Fibroblast of skin of right quadriceps (primary cell): Measurements from ENCODE around the gene ARPC2.
"Not testable (repeated sequence)": the region's sequence is repeated elsewhere in the genome, so short reads cannot be mapped to it uniquely, and the experiment has no call there.

Experiments
- DNase-seq: peaks from one replicate; pipeline ENCODE4 v3.0.0-alpha.2; 2013

ARPC2 gene

DNA sequence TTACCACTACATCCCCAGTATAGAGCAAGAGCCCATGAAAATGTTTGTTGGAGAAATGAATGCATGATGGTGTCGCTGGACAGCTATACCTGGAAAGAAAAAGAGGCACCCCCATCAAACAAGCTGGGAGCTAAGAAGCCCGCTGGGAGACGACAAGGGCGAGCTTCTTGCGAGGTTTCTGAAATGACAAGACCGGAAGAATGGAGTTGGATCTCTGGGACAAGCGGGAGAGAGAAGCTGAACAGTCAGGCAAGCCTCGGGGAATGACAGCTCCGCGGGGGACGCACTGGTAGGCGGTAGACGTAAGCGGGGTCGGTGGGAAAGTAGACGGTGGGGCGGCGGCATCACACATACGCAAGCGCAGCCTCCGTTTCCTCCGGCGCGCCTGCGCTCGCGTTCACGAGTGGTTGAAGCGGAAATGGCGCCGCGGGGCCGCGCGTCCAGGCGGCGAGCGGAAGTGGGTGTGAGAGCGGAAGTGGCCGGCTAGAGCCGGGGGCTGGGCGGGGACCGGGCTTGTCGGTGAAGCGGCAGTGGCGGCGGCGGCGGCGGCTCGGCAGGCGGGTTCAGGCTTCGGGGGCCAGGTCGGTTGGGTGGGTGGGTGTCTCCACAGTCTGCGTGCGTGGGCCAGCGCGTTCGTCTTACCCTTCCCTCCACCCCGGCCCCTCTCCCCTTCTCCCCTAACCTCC lies at the start of gene ARPC2:
Gene ARPC2, plus strand, starts transcription at position 516 of the 686 bp plus-strand sequence. CDS start 282 bp downstream, outside the sequence.
- DNase-seq: peak; percentile 94

- DNase-seq: no peak
Observed at GRCh38 chr2:218168016-218168415, 49.0 kb upstream of the ARPC2 start.

DNA sequence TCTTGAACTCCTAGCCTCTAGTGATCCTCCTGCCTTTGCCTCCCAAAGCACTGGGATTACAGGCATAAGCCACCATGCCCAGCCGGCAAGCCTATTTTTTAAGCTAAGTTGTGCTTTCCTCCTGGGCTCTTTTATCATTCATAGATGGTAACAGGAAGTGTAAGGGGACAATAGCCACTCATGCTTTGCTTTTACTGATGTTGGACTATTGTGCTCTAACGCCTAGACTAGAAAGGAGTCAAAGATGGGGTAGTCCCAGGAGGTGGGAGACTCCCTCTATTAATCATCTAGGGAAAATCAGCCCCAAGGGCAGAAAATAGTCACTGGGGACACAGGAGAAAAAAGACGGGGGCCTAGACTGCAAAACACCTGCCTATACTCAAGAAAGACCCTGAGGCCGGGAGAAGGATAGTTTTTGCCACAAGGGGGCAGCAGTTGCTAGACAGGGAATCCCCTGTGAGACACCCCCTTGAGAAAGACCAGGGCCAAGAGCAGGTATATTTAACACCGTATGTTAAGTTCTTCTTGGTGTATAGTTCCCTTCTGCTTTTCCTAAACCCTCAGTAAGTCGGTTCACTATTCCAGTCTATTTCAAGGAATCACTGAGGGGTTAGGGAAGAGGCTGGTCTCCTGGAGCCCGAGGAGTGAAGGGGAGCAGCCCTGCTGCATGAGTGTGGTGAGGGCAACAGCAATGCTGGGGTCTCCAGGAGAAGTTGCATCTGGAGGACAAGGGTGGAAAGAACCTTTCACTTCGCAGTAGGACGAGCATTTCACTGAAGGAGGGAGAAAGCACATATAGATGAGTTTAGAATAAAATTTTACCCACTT lies 48.1 kb upstream of the ARPC2 start:
- peak; percentile 24 for DNase-seq

GRCh38 chr2:218169757-218170546 lies 47.0 kb upstream of the ARPC2 start:
- no peak for DNase-seq

- not testable (repeated sequence) for DNase-seq
Observed at GRCh38 chr2:218171744-218172143, 45.2 kb upstream of the ARPC2 start.

DNA sequence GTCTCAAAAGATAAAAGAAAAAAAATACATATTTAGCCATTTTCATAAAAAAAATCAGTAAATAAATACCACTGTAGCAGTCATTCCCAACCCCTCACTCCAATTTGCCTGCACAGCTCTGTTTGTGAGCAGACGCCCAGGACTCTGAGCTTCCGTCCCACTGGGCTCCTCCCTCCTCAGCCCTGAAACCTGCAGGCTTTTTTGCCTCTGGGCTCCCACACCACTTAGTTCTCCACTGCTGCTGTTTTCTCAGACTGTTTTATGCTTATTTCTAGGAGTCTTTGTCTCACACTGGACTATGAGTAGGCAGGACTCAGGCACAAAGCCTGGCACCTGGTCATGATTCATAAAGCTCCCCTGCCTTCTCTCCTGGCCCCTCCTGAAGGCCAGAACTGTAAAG lies 44.1 kb upstream of the ARPC2 start:
- no peak for DNase-seq

GRCh38 chr2:218179782-218180181 lies 37.2 kb upstream of the ARPC2 start:
- no peak for DNase-seq

- DNase-seq: no peak
Observed at GRCh38 chr2:218180467-218181114, 36.4 kb upstream of the ARPC2 start.

DNA sequence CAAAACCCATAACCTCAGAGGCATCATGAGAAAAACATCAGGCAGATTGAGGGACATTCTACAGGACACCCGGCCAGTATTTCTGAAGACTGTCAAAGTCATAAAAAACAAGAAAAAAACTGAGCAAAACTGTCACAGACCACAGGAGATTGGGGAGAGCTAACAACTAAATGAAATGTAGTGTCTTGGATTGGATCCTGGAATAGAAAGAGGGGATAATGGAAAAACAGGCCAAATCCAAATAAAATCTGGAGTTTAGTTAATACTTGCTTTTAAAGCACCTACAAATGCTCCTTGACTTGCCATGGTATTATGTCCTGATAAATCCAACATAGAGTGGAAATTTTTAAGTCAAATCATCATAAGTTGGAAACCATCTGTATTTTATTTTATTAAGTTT lies 32.7 kb upstream of the ARPC2 start:
- DNase-seq: no peak

- DNase-seq: peak; percentile 58
Observed at GRCh38 chr2:218186355-218186766, 30.6 kb upstream of the ARPC2 start.

- DNase-seq: no peak
Observed at GRCh38 chr2:218186876-218187275, 30.1 kb upstream of the ARPC2 start.

- no peak for DNase-seq
Observed at GRCh38 chr2:218187296-218188015, 29.5 kb upstream of the ARPC2 start.

DNA sequence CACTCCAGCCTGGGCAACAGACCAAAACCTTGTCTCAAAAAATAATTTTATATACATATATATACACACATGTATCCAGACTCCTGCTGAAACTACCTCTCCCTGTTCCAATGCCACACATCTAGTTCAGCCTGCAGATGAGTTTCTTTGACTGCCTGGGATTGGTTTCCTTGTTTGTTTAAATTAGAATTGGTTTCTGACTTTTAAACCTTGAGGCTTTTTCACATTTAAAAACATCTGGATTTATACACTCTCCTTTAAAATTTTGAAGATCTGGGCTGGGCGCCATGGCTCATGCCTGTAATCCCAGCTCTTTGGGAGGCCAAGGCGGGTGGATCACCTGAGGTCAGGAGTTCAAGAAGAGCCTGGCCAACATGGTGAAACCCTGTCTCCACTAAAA lies 28.5 kb upstream of the ARPC2 start:
- no peak for DNase-seq

- no peak for DNase-seq
Observed at GRCh38 chr2:218192902-218193430, 24.0 kb upstream of the ARPC2 start.

GRCh38 chr2:218193701-218194100 lies 23.3 kb upstream of the ARPC2 start:
- DNase-seq: no peak

DNA sequence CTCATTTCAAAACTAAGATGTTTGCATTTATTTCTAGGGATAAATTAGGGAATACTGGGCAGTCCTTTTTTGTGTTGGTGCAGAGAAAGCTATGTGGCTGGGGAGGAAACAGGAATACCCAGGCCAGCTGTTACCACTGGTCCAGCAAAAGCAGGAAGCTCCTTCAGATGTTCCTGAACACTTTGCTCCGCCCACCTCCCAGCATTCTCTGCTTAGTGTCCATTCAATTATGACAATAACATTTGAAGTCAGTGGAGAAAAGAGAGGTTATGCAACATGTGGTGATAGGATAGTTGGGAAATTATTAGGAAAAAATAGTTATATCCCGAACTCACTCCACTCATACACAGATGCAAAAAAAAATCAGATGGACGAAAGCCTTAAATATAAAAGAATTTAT lies 22.1 kb upstream of the ARPC2 start:
- no peak for DNase-seq

GRCh38 chr2:218196974-218197373 lies 20.0 kb upstream of the ARPC2 start:
- DNase-seq: no peak

DNA sequence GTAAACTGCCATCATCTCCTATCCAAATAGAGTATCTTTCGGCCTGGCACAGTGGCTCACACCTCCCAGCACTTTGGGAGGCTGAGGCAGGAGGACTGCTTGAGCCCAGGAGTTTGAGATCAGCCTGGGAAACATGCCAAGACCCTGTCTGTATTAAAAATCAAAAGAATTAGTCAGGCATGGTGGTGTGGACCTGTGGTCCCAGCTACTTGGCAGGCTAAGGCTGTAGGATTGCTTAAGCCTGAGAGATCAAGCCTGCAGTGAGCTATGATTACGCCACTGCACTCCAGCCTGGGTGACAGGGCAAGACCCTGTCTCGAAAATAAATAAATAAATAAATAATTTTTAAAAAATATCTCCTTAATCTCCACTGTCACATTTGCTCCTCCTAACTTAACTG lies 14.7 kb upstream of the ARPC2 start:
- no peak for DNase-seq

- DNase-seq: no peak
Observed at GRCh38 chr2:218209078-218209477, 7.9 kb upstream of the ARPC2 start.

GRCh38 chr2:218214116-218214515 lies 2.9 kb upstream of the ARPC2 start:
- DNase-seq: no peak

GRCh38 chr2:218216336-218216673 lies 684 bp upstream of the ARPC2 start:
- DNase-seq: no peak
